Tibial nerve (tissue), 4 donors: Measurements from ENCODE around the gene FAHD1.

Experiments
- EP300 ChIP-seq, 2 donors: sonication (generic); formaldehyde crosslinking; IDR thresholded peaks; one replicate each; pipeline ENCODE4 v1.6.1; 2017; ENCODE audit warnings: antibody characterized with exemption in 2 of 2, mild to moderate bottlenecking in 1 of 2
- POLR2A ChIP-seq, 2 donors: fragments of 450-650 bp; IDR thresholded peaks; one replicate each; pipeline ENCODE4 v1.6.1; 2017; ENCODE audit warnings: antibody characterized with exemption in 2 of 2, mild to moderate bottlenecking in 2 of 2, moderate library complexity in 2 of 2
- TF ChIP-seq, protein P1 (sequence below), 5 experiments: fragments of 200-600 bp in 3 of 5; fragments of 450-650 bp in 2 of 5; sonication (generic) in 3 of 5; IDR thresholded peaks; one replicate each; pipeline ENCODE4 v1.5.1; 2016 to 2019; ENCODE audit warnings: antibody characterized with exemption in 5 of 5, mild to moderate bottlenecking in 3 of 5, moderate library complexity in 2 of 5

DNA sequence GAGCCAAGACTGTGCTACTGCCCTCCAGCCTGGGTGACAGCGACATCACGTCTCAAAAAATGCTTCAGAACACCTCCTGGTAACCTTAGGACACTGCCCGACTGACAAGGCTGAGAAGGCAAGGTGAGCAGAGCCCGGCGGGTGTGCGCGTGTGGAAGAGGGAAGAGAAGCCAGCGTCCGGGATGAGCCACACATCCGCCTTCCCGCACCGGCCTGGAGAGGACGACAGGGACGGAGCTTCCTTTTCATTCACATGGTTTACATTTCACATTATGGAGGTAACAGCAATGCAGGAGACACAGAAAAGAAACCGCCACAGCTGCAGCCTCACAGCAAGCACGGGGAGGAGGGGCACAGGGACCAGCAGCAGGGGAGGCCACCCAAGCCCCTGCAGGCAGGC lies 16.9 kb upstream of the FAHD1 start:
- TF ChIP-seq POLR2A (IDR thresholded peaks at IDR 0.05) (no peak), EP300 (IDR thresholded peaks at IDR 0.05) (no peak)
- TF ChIP-seq, protein P1, sequence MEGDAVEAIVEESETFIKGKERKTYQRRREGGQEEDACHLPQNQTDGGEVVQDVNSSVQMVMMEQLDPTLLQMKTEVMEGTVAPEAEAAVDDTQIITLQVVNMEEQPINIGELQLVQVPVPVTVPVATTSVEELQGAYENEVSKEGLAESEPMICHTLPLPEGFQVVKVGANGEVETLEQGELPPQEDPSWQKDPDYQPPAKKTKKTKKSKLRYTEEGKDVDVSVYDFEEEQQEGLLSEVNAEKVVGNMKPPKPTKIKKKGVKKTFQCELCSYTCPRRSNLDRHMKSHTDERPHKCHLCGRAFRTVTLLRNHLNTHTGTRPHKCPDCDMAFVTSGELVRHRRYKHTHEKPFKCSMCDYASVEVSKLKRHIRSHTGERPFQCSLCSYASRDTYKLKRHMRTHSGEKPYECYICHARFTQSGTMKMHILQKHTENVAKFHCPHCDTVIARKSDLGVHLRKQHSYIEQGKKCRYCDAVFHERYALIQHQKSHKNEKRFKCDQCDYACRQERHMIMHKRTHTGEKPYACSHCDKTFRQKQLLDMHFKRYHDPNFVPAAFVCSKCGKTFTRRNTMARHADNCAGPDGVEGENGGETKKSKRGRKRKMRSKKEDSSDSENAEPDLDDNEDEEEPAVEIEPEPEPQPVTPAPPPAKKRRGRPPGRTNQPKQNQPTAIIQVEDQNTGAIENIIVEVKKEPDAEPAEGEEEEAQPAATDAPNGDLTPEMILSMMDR (IDR thresholded peaks at IDR 0.05), result no peak
